ENCODE measurements around the gene POLE2.

POLE2 gene

DNA sequence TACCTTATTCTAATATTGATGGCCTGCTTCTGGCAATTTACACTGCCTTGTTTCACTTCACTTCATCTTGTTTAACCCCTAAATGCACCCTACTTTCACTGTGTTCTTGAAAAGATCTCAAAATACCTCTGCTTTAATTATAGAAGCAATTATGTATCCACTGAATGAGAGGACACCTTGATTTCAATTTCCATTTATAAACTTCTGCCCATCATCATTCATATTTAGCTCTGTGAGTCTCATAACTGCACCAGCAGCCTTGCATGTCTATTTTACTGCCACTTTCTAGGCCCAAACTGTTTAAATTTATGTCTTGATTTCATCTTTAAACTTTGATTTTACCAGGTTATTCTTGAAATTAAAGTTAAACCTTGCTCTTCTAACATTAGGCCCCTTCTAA lies 45.9 kb downstream of the POLE2 start:
- no peak overlapping the region for H3K27ac ChIP-seq
- TF ChIP-seq, protein P1, sequence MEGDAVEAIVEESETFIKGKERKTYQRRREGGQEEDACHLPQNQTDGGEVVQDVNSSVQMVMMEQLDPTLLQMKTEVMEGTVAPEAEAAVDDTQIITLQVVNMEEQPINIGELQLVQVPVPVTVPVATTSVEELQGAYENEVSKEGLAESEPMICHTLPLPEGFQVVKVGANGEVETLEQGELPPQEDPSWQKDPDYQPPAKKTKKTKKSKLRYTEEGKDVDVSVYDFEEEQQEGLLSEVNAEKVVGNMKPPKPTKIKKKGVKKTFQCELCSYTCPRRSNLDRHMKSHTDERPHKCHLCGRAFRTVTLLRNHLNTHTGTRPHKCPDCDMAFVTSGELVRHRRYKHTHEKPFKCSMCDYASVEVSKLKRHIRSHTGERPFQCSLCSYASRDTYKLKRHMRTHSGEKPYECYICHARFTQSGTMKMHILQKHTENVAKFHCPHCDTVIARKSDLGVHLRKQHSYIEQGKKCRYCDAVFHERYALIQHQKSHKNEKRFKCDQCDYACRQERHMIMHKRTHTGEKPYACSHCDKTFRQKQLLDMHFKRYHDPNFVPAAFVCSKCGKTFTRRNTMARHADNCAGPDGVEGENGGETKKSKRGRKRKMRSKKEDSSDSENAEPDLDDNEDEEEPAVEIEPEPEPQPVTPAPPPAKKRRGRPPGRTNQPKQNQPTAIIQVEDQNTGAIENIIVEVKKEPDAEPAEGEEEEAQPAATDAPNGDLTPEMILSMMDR (IDR thresholded peaks at IDR 0.05): no peak

DNA sequence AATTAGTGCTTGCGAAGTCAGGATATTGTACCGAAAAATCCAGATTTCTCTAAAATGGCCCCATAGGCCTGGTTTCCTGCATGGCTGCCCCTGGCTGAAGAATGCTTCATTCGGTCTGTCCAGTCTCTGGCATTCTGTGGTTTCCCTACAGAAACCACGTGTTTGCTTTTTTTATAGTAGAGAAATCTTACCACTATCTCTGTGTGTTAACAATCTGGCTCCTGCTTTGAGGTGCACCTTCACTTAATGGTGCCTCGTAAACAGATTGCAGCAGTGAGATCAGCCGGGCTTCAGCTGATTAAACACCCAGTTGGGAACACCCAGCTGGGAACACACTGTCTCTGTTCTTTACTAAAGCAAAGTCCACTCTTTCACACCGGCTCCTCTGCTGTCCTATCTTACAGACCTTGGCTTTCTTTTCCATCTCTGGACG lies 46.3 kb downstream of the POLE2 start:
- no peaks in the 10 kb centered on the region for H3K27me3 ChIP-seq
- H3K4me1 ChIP-seq (ENCODE audit: control insufficient read depth in 1 of 2, insufficient read depth in 1 of 2, low read depth in 1 of 2, low read length in 1 of 2): no peaks in the 10 kb centered on the region
- TF ChIP-seq, protein P1 (IDR thresholded peaks at IDR 0.05): no peak
- H3K36me3 ChIP-seq: no peaks in the 10 kb centered on the region
- no peak overlapping the region for H3K27ac ChIP-seq
- no peak overlapping the region for H3K4me3 ChIP-seq (ENCODE audit: low read depth in 1 of 2, low read length in 1 of 2)
- H3K9me3 ChIP-seq: no peaks in the 10 kb centered on the region

More for the DNA sequence above, 45.9 kb downstream of the POLE2 start:
- no peaks in the 10 kb centered on the region for H3K9me3 ChIP-seq
- no peaks in the 10 kb centered on the region for H3K36me3 ChIP-seq
- no peaks in the 10 kb centered on the region for H3K27me3 ChIP-seq
- no peak overlapping the region for H3K4me3 ChIP-seq (ENCODE audit: low read depth in 1 of 2, low read length in 1 of 2)
- H3K4me1 ChIP-seq (ENCODE audit: control insufficient read depth in 1 of 2, insufficient read depth in 1 of 2, low read depth in 1 of 2, low read length in 1 of 2): no peaks in the 10 kb centered on the region

DNA sequence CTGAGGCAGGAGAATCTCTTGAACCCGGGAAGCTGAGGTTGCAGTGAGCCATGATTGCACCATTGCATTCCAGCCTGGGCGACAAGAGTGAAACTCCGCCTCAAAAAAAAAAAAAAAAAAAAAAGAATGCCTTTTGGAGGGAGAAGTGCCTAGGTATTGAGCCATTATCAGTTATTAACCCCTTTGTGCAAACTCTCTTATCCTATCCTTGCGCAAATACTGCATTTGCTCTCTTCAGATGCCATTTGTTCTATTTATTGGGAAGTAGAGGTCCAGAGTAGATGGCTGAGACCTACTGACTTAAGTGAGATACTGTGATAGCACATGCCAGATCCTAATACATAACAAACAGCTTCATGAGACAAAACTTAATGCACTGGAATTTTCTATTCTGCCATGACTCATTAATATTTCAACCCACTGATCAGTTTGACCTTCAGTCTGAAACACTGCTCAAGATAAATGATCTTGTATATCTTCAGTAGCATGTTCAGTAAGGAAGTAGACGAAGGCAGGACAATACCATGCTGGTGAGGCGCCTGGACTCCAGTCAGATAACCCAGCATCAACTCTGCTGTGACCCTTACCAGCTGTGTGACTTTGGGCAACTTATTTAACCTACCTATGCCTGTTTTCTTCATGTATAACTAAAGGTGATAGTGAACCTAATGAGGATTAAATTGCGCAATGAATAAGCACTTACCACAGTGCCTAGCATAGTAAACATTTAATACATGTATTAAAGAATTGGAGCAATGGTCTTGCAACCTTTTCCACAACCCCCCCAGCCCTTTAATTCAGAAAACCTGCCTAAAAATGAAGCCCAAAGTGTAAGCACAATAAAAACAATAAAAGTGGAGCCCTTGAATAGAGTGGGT lies 47.2 kb downstream of the POLE2 start:
- TF ChIP-seq, protein P1 (IDR thresholded peaks at IDR 0.05): no peak
- no peaks in the 10 kb centered on the region for H3K9me3 ChIP-seq
- no peaks in the 10 kb centered on the region for H3K4me1 ChIP-seq (ENCODE audit: control insufficient read depth in 1 of 2, insufficient read depth in 1 of 2, low read depth in 1 of 2, low read length in 1 of 2)
- H3K4me3 ChIP-seq (ENCODE audit: low read depth in 1 of 2, low read length in 1 of 2): no peak overlapping the region
- H3K27ac ChIP-seq: no peak overlapping the region
- H3K36me3 ChIP-seq: no peaks in the 10 kb centered on the region
- H3K27me3 ChIP-seq: no peaks in the 10 kb centered on the region

DNA sequence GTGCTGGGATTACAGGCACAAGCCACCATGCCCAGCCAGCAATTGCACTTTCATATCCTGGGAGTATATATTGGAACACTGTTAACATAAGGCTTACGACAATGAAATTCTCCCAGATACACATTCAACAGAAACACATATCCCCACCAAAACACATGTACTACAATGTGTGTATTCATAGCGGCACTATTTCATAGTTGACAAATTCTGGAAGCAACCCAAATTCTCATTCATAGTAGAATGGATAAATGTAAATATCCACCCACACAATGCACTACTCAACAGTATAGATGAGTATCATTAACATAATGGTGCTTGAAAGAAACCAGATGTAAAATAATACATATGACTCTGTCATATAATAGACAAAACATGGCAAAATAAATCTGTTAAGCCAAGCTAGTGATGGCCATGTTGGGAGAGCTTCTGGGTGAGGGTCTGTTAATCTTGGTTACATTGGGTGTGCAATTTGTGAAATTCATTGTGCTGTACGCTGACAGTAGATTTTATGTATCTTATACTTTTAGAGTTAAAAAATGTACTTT lies 50.4 kb downstream of the POLE2 start:
- Histone ChIP-seq H3K36me3 (no peaks in the 10 kb centered on the region), H3K4me1 (ENCODE audit: control insufficient read depth in 1 of 2, insufficient read depth in 1 of 2, low read depth in 1 of 2, low read length in 1 of 2) (peaks cover 23 to 26% of the 10 kb centered on the region in 2 experiments), H3K9me3 (no peaks in the 10 kb centered on the region), H3K27ac (no peak overlapping the region), H3K4me3 (ENCODE audit: low read depth in 1 of 2, low read length in 1 of 2) (no peak overlapping the region), H3K27me3 (no peaks in the 10 kb centered on the region)
- TF ChIP-seq, protein P1 (IDR thresholded peaks at IDR 0.05): no peak

DNA sequence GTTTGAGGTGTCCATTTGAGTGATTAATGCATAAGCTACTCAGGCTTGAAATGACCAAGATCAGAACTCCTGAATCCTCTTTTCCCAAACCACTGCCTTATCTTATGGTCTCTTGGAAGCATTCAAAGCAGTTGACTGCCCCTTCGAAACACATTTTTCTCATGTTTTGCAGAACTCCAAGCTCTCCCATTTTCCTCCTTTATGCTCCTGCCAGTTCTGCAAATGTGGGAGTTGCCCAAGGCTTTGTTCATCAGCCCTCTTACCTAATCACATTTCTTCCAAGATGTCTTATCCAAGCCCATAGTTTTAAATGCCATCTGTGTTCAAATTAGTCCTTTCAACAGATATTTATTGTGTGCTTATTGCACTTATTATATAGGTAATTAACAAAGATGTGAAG lies 51.1 kb downstream of the POLE2 start:
- H3K4me3 ChIP-seq (ENCODE audit: low read depth in 1 of 2, low read length in 1 of 2): no peak overlapping the region
- H3K9me3 ChIP-seq: no peaks in the 10 kb centered on the region
- peaks cover 25 to 30% of the 10 kb centered on the region in 2 experiments for H3K4me1 ChIP-seq (ENCODE audit: control insufficient read depth in 1 of 2, insufficient read depth in 1 of 2, low read depth in 1 of 2, low read length in 1 of 2)
- H3K36me3 ChIP-seq: no peaks in the 10 kb centered on the region
- H3K27ac ChIP-seq: no peak overlapping the region
- TF ChIP-seq, protein P1 (IDR thresholded peaks at IDR 0.05): no peak
- H3K27me3 ChIP-seq: no peaks in the 10 kb centered on the region

Data from neutrophil (primary cell).